GM23338 (cell line): ENCODE results near the gene ORAI2.

Source experiments
- CREB1 ChIP-seq: fragments of 250-450 bp; sonication (Bioruptor Pico); IDR thresholded peaks from 2 replicates; pipeline ENCODE4 v1.5.0; 2020; ENCODE audit warnings: low read depth, mild to moderate bottlenecking, moderate library complexity
- CTCF ChIP-seq, 2 experiments: fragments of 200-600 bp in 1 of 2; sonication (generic) in 1 of 2; conservative IDR thresholded peaks; 2 replicates each; pipeline versions ENCODE4 v1.5.1 to v1.6.1; 2016 to 2017; ENCODE audit warnings: antibody characterized with exemption in 2 of 2, low read depth in 2 of 2, mild to moderate bottlenecking in 2 of 2, moderate library complexity in 1 of 2
- ETS1 ChIP-seq: IDR thresholded peaks from 2 replicates; pipeline ENCODE4 v1.6.1; 2016; ENCODE audit warnings: antibody characterized with exemption
- EZH2 ChIP-seq: fragments of 200-600 bp; sonication (generic); IDR thresholded peaks from one replicate; pipeline ENCODE4 v1.8.0; 2017; ENCODE audit warnings: antibody characterized with exemption, mild to moderate bottlenecking, low read depth; ENCODE audit not compliant: unreplicated experiment
- EZH2phosphoT487 ChIP-seq: fragments of 200-600 bp; sonication (generic); IDR thresholded peaks from one replicate; pipeline ENCODE4 v1.8.1; 2018; ENCODE audit warnings: antibody characterized with exemption; ENCODE audit not compliant: unreplicated experiment
- JUNB ChIP-seq: IDR thresholded peaks from one replicate; pipeline ENCODE4 v1.6.1; 2016; ENCODE audit warnings: antibody characterized with exemption; ENCODE audit not compliant: unreplicated experiment
- NANOG ChIP-seq: IDR thresholded peaks from 2 replicates; pipeline ENCODE4 v1.6.1; 2016; ENCODE audit warnings: antibody characterized with exemption, borderline replicate concordance
- POLR2AphosphoS5 ChIP-seq: IDR thresholded peaks from 2 replicates; pipeline ENCODE4 v1.6.1; 2016; ENCODE audit warnings: antibody characterized with exemption, low read depth
- REST ChIP-seq: IDR thresholded peaks from one replicate; pipeline ENCODE4 v1.6.1; 2018; ENCODE audit warnings: antibody characterized with exemption; ENCODE audit not compliant: unreplicated experiment
- ZNF331 ChIP-seq: fragments of 250-450 bp; sonication (Bioruptor Pico); IDR thresholded peaks from 2 replicates; pipeline ENCODE4 v1.5.0; 2020; ENCODE audit warnings: low read depth, mild to moderate bottlenecking, moderate library complexity

- no peak for TF ChIP-seq EZH2
- TF ChIP-seq CTCF (conservative IDR thresholded peaks at IDR 0.05; ENCODE audit: low read depth in 2 of 2) = no peak
- TF ChIP-seq EZH2phosphoT487 = no peak
- no peak for TF ChIP-seq CREB1
- TF ChIP-seq JUNB = no peak
- no peak for TF ChIP-seq REST
- no peak for TF ChIP-seq POLR2AphosphoS5
- TF ChIP-seq ETS1 = no peak
- no peak for TF ChIP-seq NANOG
- no peak for TF ChIP-seq ZNF331 (CRISPR knock-in tag)
Observed at GRCh38 chr7:102398543-102398942, 34.8 kb upstream of the ORAI2 start.
